A673 (cell line): ENCODE results near the gene LRP1.

Source experiments
- CTCF ChIP-seq: fragments of 300-800, 200-600 bp; sonication (generic); conservative IDR thresholded peaks from 2 replicates; pipeline ENCODE4 v1.5.1; 2017; ENCODE audit warnings: low read depth, mild to moderate bottlenecking, antibody characterized with exemption, low read length, moderate library complexity, mixed read lengths
- EZH2 ChIP-seq: fragments of 200-600 bp; sonication (generic); IDR thresholded peaks from 2 replicates; pipeline ENCODE4 v1.6.1; 2017; ENCODE audit warnings: borderline replicate concordance, low read depth, mild to moderate bottlenecking, mixed read lengths, antibody characterized with exemption, low read length; ENCODE audit not compliant: poor library complexity, severe bottlenecking

GRCh38 chr12:57244312-57244696 is 116.0 kb downstream of the LRP1 start:
- TF ChIP-seq CTCF: no peak
- TF ChIP-seq EZH2: no peak
